ENCODE data around the gene CCDC201.
"Not testable (repeated sequence)": the region's sequence is repeated elsewhere in the genome, so short reads cannot be mapped to it uniquely, and the experiment has no call there.

Gene CCDC201

GRCh38 chr7:45874408-45875131 lies 1.7 kb upstream of the CCDC201 start:
- DNase-seq (ENCODE audit: low read depth, low spot score) = peak; percentile 42

- DNase-seq (ENCODE audit: low read depth, low spot score) = no peak
Observed at GRCh38 chr7:45873355-45873754, 473 bp upstream of the CCDC201 start.

DNA sequence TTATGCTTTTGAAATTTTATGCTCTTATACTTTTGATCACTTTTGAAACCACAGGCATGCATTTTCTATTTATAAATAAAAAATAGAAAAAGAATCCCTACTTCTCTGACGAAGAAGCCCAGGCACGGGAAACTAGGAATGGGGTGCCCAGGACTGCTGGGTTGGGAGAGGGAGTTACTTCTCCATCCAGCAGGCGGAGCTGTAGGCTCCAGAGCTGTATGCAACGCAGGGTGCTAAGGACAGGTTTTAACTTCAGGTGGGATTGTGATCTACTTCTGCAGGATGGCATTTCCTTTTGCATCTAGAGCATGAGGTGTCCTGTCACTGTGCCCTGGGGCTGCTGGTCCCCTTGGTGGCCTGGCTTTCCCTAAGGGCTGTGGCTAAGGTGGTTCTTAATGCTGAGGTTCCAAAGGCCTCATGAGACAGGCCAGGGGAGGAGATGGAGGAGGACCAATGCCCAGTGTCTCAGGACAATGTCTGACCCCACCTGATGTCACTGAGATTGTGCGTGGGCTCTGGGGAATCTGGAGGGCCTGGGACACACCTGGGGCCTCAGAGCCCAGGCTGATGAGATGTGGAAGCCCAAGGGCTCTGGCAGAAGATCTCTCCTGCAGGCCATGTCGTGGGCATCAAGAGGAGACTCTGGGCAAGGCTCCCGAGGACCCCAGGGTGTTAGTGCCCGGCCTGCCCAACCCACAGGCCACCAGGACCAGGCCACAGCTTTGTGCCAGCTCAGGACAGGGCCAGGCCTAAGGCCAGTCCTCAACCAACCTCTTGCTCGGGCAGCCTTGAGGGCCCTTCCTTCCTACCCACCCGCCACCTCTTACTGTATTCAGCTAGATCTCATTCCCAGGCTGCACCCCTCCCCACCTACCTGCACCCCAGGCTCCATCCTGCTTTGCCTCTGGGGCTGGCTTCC lies 507 bp downstream of the CCDC201 start:
- no peak for DNase-seq (ENCODE audit: low read depth, low spot score)

GRCh38 chr7:45869426-45869825 lies 3.5 kb downstream of the CCDC201 start:
- no peak for DNase-seq (ENCODE audit: low read depth, low spot score)

DNA sequence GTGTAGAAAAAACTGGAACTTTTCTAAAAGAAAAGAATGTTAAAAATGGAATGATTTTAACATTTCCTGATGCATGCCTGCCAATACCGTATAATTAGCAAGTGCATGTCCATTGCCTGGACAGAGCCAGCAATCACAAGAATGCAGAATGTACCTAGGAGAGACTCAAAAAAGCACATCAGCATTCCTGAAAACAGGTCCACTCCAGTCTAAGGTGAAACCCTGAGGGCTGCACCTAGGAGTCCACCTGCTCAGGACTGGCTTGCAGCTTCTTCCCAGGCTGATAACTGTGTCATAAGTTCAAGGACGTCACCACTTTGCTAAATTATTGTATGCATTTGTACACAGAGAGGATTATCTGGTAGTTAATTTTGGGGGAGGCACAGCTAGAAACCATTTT lies 5.4 kb downstream of the CCDC201 start:
- DNase-seq (ENCODE audit: low read depth, low spot score) = no peak

DNA sequence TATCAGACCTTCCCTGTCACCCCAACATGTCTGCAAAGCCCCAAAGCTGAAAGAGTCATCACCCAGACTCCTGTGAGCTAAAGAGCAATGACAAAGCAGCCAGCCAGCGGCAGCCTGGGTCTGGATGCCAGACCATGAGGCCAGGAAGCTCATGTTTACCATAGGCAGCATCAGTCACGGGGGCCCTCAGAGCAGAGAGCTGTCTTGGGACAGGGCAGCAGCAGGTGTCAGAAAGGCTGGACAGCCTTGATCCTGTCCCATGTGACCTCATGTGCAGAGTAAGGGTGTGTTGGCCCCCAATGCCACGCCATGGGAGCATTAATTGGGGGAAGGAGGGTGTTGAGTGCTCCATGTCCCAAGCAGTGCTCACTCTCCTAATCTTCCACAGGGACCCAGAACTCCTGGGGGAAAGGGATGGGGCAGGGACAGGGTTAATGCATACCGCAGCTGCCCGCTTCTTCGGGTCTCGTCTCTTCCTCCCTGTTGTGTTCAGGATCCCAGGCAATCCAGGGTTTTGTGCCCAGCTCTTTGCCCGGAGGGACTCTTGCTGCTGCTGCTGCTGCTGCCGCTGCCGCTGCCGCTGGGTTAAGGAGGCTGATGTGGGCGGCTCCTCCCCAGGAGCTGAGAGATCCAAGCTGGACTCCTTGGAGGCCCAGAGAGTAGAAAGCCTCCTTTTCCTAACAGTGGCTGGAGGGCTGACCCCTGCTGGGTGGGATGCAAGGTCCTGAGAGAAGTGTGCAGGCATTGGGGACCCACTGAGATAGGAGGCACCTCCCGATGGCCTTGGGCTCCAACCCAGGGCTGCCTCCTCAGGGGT lies 7.1 kb downstream of the CCDC201 start:
- no peak for DNase-seq (ENCODE audit: low read depth, low spot score)

DNA sequence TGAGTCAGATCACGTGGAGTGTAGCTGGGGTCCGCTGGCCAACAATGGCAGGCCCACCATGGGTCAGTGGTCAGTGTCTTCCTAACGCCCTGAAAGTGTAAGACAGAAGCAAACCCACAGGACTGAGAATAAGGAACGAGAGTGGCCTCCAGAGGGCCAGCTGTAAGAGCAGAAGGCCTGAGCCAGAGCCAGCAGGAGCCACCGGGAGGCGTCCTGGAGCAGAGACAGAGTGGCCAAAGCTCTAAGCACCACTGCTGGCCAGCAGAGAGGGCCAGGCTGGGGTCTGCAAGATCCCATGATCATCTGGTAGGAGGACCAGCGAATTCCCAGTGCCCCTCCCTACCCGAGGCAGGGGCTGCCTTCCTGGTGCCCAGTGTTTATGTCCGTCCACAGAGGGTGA lies 9.2 kb downstream of the CCDC201 start:
- DNase-seq (ENCODE audit: low read depth, low spot score) = no peak

- DNase-seq (ENCODE audit: low read depth, low spot score) = not testable (repeated sequence)
Observed at GRCh38 chr7:45856888-45857287, 16.0 kb downstream of the CCDC201 start.

DNA sequence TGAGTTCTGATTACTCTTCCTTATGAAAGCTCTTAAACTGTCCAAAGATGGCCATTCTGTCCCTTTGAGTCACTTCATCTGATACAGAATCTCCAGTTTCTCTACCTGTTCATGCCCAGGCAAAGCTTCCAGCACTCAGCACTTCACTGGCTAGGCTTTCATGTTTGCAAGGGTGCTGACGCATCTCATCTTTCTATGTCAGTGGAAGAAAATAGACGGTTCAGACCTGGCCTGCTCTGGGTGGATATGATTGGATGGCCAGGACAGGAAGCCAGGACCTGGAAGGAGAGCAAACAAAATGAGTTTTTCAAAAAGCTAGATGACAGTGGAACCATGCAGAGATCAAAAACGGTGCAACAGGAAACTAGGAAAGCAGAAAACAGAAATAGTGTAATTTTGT lies 17.2 kb downstream of the CCDC201 start:
- not testable (repeated sequence) for DNase-seq (ENCODE audit: low read depth, low spot score)

- not testable (repeated sequence) for DNase-seq (ENCODE audit: low read depth, low spot score)
Observed at GRCh38 chr7:45853491-45853890, 19.4 kb downstream of the CCDC201 start.

DNA sequence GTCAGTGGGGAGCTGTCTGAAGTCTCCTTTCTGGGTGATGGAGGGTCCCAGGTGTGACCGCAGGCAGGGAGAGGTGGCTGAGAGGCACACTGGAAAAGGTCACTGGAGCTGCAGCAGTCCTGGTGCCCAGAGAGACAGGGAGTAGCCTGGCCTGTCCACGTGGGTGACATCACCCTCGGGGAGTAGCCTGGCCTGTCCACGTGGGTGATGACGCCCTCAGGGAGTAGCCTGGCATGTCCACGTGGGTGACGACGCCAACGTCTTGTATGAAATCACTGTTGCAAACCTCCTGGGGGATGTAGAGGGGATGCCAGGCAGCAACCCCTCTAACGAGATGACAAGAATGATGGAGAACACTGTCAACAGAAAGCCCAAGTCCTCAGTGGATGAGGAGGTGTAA lies 19.9 kb downstream of the CCDC201 start:
- not testable (repeated sequence) for DNase-seq (ENCODE audit: low read depth, low spot score)

DNA sequence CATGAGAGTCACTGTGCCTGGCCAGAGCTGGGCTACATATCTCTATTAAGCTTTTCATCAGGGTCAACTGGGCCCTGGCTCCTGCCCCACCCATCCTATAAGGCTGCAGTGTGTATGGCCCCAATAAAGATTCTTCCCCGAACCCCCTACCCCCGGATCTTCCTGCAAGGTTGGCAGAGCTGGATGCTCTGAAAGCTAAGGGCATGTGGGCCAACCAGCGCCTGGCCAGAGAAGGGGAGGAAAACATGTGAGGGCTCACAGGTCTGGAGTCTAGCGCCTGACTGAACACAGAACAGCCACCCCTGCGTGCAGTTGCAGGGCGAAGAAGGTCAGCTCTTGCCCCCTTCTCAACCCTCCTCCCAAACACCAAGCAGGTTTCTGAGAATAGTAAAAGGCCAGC lies 24.1 kb downstream of the CCDC201 start:
- DNase-seq (ENCODE audit: low read depth, low spot score) = not testable (repeated sequence)

- not testable (repeated sequence) for DNase-seq (ENCODE audit: low read depth, low spot score)
Observed at GRCh38 chr7:45846536-45846935, 26.3 kb downstream of the CCDC201 start.

DNA sequence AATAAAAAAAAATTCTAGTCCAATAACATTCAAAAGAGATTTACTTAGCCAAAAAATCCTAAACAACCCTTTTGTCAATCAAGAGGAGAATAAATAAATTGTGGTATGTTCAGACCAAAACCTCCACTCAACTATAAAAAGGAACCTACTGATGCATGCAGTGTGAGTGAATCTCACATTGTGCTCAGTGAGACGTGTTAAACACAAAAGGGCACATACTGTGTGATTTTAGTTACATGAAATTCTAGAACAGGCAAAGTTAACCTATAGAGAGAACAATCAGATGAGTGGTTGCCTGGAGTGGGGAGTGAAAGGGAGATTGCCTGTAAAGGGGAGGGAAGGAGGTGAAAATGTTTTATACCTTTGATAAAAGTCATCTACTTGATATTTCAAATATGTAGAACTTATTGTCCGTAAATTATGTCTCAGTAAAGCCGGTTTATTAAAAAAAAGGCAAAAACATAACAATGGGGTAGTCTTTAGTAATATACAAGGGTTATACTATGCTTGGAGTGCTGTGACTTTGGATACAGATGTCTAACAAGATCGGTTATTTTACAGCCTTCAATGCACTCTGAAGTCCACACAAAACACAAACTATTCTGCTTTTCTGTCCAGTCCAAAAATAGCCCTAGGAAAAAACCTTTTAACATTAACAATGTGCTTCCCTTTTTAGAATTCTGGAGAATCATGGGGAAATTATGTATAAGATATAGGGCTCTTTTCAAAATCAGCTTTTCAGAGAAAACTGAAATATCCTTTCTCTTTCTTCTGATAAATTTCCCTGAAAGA lies 30.8 kb downstream of the CCDC201 start:
- DNase-seq (ENCODE audit: low read depth, low spot score) = not testable (repeated sequence)

- not testable (repeated sequence) for DNase-seq (ENCODE audit: low read depth, low spot score)
Observed at GRCh38 chr7:45838852-45839251, 34.0 kb downstream of the CCDC201 start.

GRCh38 chr7:45832433-45833177 lies 40.3 kb downstream of the CCDC201 start:
- DNase-seq (ENCODE audit: low read depth, low spot score) = not testable (repeated sequence)

- not testable (repeated sequence) for DNase-seq (ENCODE audit: low read depth, low spot score)
Observed at GRCh38 chr7:45829846-45830245, 43.0 kb downstream of the CCDC201 start.

GRCh38 chr7:45827731-45828130 lies 45.2 kb downstream of the CCDC201 start:
- DNase-seq (ENCODE audit: low read depth, low spot score) = not testable (repeated sequence)

GRCh38 chr7:45826550-45826949 lies 46.3 kb downstream of the CCDC201 start:
- DNase-seq (ENCODE audit: low read depth, low spot score) = not testable (repeated sequence)

DNA sequence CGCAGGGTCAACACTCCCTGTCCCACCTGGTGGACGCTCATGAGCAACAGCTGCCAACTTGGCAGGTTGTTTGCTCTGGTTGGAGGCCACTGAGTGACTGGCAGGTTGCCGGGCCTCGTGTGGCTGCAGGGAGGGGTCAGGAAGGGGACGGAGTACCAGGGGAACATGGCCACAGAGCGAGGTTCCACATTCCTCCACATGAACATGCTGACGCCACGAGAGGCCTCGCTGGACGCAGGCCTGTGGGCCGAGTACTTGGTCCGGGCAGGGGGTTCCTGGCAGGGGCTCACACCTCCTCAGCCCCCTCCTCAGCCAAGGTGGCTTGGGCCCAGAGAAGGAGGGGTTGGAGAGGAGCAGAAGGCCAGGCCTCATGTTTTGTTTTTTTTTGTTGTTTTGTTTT lies 54.1 kb downstream of the CCDC201 start:
- DNase-seq (ENCODE audit: low read depth, low spot score) = not testable (repeated sequence)
